Measurements from ENCODE around the gene GPC5.
"Not testable (repeated sequence)": the region's sequence is repeated elsewhere in the genome, so short reads cannot be mapped to it uniquely, and the experiment has no call there.

Gene GPC5

GRCh38 chr13:92463134-92463533 is 1064.7 kb downstream of the GPC5 start:
- TF ChIP-seq, protein P1, sequence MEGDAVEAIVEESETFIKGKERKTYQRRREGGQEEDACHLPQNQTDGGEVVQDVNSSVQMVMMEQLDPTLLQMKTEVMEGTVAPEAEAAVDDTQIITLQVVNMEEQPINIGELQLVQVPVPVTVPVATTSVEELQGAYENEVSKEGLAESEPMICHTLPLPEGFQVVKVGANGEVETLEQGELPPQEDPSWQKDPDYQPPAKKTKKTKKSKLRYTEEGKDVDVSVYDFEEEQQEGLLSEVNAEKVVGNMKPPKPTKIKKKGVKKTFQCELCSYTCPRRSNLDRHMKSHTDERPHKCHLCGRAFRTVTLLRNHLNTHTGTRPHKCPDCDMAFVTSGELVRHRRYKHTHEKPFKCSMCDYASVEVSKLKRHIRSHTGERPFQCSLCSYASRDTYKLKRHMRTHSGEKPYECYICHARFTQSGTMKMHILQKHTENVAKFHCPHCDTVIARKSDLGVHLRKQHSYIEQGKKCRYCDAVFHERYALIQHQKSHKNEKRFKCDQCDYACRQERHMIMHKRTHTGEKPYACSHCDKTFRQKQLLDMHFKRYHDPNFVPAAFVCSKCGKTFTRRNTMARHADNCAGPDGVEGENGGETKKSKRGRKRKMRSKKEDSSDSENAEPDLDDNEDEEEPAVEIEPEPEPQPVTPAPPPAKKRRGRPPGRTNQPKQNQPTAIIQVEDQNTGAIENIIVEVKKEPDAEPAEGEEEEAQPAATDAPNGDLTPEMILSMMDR (IDR thresholded peaks at IDR 0.05; ENCODE audit: insufficient read depth, low read length, poor library complexity, severe bottlenecking) = no peak
- H3K4me3 ChIP-seq (replicated peaks; ENCODE audit: low read depth, low read length) = no peak overlapping the region
- H3K36me3 ChIP-seq (ENCODE audit: control insufficient read depth, insufficient read depth, low read length) = no peaks in the 10 kb centered on the region
- H3K27me3 ChIP-seq (replicated peaks; ENCODE audit: control insufficient read depth, insufficient read depth, low read length) = no peaks in the 10 kb centered on the region
- no peak for DNase-seq (ENCODE audit: extremely low read depth, insufficient read length)

DNA sequence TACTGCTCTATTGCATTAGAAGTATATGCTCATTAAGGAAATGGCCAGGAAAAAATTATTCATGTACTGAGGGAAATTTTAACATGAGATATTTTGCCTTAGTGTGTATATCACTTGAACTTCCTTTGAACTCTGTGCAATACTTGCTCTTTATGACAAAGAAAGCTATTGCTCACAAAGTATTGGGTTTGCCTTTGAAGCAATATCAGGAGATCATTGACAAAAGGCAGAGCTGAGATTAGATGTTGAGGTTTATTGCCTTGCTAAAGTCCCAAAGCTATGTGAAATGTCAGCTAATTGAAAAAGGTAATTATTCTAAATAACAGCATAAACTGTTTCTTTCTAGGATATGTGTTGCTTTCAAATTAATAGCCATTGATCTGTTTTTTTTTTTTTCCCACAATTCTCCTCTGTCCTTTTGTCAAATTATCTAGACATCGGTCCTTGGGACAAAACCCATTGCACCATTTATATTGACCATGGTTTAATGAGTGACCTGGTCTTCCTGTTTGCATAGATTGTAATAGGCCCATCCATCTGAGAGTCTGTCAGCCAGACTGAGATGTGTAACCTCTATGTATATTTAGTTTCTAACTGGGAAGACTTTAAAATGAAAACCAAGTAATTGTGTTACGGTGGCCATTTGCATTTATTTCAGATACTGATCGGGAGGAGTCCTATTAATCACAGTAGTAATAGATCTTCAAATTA is 1075.5 kb downstream of the GPC5 start:
- TF ChIP-seq, protein P1 (IDR thresholded peaks at IDR 0.05; ENCODE audit: insufficient read depth, low read length, poor library complexity, severe bottlenecking) = no peak
- Histone ChIP-seq H3K27me3 (replicated peaks; ENCODE audit: control insufficient read depth, insufficient read depth, low read length) (no peaks in the 10 kb centered on the region), H3K36me3 (ENCODE audit: control insufficient read depth, insufficient read depth, low read length) (no peaks in the 10 kb centered on the region), H3K4me3 (replicated peaks; ENCODE audit: low read depth, low read length) (no peak overlapping the region)
- no peak for DNase-seq (ENCODE audit: extremely low read depth, insufficient read length)

DNA sequence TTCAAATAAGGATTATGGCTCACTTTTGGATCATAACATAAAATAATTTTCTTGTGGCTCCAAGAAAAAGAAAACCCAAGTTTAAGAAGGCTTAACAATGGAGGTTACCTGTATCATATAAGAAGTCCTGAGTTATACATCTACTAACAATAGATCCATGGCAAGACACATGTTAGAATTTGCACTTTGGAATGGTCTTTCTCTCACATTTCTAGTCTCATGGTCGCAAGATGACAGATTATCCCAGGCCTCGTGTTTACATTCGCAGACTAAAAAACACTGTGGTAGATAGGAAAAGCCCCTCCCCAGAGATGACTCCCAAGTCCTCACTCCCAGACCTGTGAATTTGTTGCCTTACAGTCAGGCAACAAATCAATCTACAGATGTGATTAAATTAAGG is 1082.0 kb downstream of the GPC5 start:
- no peak for DNase-seq (ENCODE audit: extremely low read depth, insufficient read length)
- Histone ChIP-seq H3K4me3 (replicated peaks; ENCODE audit: low read depth, low read length) (no peak overlapping the region), H3K27me3 (replicated peaks; ENCODE audit: control insufficient read depth, insufficient read depth, low read length) (no peaks in the 10 kb centered on the region), H3K36me3 (ENCODE audit: control insufficient read depth, insufficient read depth, low read length) (no peaks in the 10 kb centered on the region)
- TF ChIP-seq, protein P1 (IDR thresholded peaks at IDR 0.05; ENCODE audit: insufficient read depth, low read length, poor library complexity, severe bottlenecking) = no peak

DNA sequence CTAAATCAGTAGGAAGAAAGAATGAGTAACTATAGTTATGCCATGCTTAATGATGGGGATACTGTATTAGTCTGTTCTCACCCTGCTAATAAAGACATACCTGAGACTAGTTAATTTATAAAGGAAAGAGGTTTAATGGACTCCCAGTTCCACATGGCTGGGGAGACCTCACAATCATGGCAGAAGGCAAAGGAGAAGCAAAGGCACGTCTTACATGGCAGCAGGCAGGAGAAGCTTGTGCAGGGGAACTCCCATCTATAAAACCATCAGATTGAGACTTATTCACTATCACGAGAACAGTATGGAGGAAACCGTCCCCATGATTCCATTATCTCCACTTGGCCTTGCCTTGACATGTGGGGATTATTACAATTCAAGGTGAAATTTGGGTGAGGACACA is 1084.4 kb downstream of the GPC5 start:
- not testable (repeated sequence) for DNase-seq (ENCODE audit: extremely low read depth, insufficient read length); H3K36me3 ChIP-seq (ENCODE audit: control insufficient read depth, insufficient read depth, low read length); H3K27me3 ChIP-seq (replicated peaks; ENCODE audit: control insufficient read depth, insufficient read depth, low read length); H3K4me3 ChIP-seq (replicated peaks; ENCODE audit: low read depth, low read length)

DNA sequence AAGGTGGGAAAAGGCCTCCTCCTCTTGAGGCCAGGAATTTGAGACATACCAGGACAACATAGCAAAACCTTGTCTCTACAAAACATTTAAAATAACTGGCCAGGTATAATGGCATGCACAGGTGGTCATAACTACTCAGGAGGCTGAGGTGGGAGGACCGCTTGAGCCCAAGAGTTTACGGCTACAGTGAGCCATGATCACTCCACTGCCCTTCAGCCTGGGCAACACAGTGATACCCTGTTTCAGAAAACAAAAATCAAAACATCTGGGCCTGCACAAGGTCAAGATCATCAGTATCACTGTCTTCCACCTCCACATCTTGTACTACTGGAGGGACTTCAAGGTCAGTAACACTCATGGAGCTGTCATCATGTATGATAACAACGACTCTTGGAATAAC is 1085.5 kb downstream of the GPC5 start:
- H3K36me3 ChIP-seq (ENCODE audit: control insufficient read depth, insufficient read depth, low read length) = no peaks in the 10 kb centered on the region
- DNase-seq (ENCODE audit: extremely low read depth, insufficient read length) = no peak
- no peaks in the 10 kb centered on the region for H3K27me3 ChIP-seq (replicated peaks; ENCODE audit: control insufficient read depth, insufficient read depth, low read length)
- H3K4me3 ChIP-seq (replicated peaks; ENCODE audit: low read depth, low read length) = no peak overlapping the region
- TF ChIP-seq, protein P1 (IDR thresholded peaks at IDR 0.05; ENCODE audit: insufficient read depth, low read length, poor library complexity, severe bottlenecking) = no peak

- Histone ChIP-seq H3K4me3 (replicated peaks; ENCODE audit: low read depth, low read length) (no peak overlapping the region), H3K27me3 (replicated peaks; ENCODE audit: control insufficient read depth, insufficient read depth, low read length) (no peaks in the 10 kb centered on the region), H3K36me3 (ENCODE audit: control insufficient read depth, insufficient read depth, low read length) (no peaks in the 10 kb centered on the region)
- TF ChIP-seq, protein P1 (IDR thresholded peaks at IDR 0.05; ENCODE audit: insufficient read depth, low read length, poor library complexity, severe bottlenecking) = no peak
- no peak for DNase-seq (ENCODE audit: extremely low read depth, insufficient read length)
These were observed 1088.8 kb downstream of the GPC5 start for GRCh38 chr13:92487238-92487637.

Data from GM06990 (cell line).